Activated CD4-positive, alpha-beta T cell treated with anti-CD3 and anti-CD28 coated beads, Interleukin-2, amount 10 ng/mL, durations not matched to agents 24 days and 14 days (primary cell): ENCODE data around the gene RALGPS1. TPM values are rescaled to one million over a fixed set of nuclear protein-coding genes. Genes with fewer than 3 reads are reported as not detected.

Experiments
- DNase-seq: peaks from one replicate; pipeline ENCODE4 v3.0.0; 2022
- H3K27ac Mint-ChIP-seq: one replicate; pipeline ENCODE4 v1.8.0; 2022; ENCODE audit warnings: mild to moderate bottlenecking, mixed read lengths
- H3K27me3 Mint-ChIP-seq: one replicate; pipeline ENCODE4 v1.8.0; 2022; ENCODE audit warnings: mixed read lengths
- H3K36me3 Mint-ChIP-seq: one replicate; pipeline ENCODE4 v1.8.0; 2022; ENCODE audit warnings: low read depth, mild to moderate bottlenecking, mixed read lengths
- H3K4me1 Mint-ChIP-seq: one replicate; pipeline ENCODE4 v1.8.0; 2021; ENCODE audit warnings: mixed read lengths
- H3K4me3 Mint-ChIP-seq: one replicate; pipeline ENCODE4 v1.8.0; 2022; ENCODE audit warnings: mild to moderate bottlenecking, moderate library complexity, mixed read lengths
- H3K9me3 Mint-ChIP-seq: one replicate; pipeline ENCODE4 v1.8.0; 2021; ENCODE audit warnings: mixed read lengths
- intact Hi-C: fragments of 100-400 bp; cut with micrococcal nuclease; formaldehyde crosslinking; loops from one replicate; pipeline ENCODE4 v1.15.1; 2023
- total RNA-seq: library from RNA; stranded (reverse); gene quantifications from 2 replicates; pipeline ENCODE4 v1.2.3, GENCODE V29; 2022

Gene RALGPS1
- total RNA-seq, 1 donor from 2014 or later, result 2.0 TPM

DNA sequence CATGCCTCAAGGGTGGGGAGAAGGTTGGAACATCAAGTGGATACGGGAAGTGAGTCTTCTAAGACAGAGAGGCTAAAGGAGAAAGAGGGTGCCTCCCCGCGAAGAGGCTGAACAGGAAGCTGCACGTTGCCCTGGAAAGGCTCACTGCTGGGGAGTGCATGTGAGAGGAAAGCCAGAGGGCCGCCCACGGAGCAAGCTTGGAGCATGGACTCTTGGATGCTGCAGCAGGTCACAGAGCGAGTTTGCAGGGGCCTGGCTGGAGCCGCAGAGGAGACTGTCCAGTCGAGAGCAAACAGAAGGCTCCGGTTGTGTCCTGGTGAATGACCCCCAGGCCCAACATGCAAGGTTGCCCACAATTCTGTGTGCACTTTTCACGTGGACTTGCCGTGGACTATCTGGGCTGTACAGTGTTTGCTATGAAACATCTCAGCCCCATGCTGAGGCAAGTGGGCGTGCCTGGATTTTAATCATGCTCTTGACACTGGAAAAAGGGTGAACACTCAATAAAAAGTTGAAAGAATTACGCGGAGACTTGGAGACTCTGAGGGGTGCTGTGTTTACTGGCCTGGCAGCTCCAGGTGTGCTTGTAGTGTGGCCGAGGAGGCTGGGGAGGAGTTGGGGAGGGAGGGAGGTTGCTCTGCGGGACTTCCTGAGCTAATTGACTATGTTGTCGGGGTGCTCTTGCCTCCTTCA, 295.5 kb downstream of the RALGPS1 start:
- Mint-ChIP-seq H3K9me3 (no peaks in the 10 kb centered on the region), H3K36me3 (no peaks in the 10 kb centered on the region)
- intact Hi-C loops, result no loop called here

DNA sequence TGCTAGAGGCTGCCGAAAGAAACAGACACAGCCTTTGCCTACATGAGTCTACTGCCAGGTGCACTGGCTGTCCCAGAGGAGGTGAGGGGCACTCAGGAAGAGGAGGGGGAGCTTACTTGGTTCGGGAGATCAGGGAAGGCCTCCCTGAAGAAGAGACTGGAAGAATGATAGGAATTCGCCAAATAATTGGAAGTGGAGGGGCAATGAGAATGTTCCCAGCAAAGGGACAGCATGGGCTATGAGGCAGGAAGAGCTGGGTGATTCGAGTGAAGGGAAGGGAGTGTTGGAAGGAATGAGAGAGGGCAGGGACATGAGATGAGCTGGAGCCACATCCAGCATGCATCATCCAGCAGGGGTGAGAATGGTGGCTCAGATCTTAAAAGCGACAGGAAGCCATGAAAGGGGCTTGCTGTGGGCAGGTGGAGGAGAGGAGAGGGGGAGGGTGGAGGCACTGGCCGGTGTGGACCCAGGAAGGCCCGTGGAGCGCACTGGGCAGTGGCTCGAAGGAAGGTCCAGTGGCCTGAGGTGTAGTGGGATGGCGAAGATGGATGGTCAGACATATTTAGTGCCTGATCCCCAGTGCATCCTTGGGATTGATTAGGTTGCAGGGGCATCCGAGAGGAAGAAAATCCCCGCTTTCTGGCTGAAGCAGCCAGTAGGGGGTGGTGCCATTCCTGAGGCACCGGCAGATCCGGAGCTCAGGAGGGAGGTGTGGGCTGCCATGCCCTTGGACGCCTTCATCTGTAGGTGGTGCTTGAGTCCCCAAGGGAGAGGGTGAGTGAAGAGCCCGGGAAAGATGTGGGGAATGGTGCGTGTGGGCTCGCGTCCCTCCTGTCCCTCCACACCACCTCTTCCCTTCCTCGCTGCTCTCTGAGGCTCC, 296.5 kb downstream of the RALGPS1 start:
- Mint-ChIP-seq H3K36me3 (no peaks in the 10 kb centered on the region), H3K9me3 (no peaks in the 10 kb centered on the region), H3K4me1 (no peaks in the 10 kb centered on the region), H3K4me3 (no peak overlapping the region), H3K27ac (no peak overlapping the region), H3K27me3 (peaks cover 8% of the 10 kb centered on the region)
- intact Hi-C loops, result no loop called here
- no peak for DNase-seq

More for the DNA sequence above, 295.5 kb downstream of the RALGPS1 start:
- DNase-seq, result no peak
- Mint-ChIP-seq H3K27me3 (peaks cover 10% of the 10 kb centered on the region), H3K4me1 (no peaks in the 10 kb centered on the region), H3K27ac (no peak overlapping the region), H3K4me3 (no peak overlapping the region)

DNA sequence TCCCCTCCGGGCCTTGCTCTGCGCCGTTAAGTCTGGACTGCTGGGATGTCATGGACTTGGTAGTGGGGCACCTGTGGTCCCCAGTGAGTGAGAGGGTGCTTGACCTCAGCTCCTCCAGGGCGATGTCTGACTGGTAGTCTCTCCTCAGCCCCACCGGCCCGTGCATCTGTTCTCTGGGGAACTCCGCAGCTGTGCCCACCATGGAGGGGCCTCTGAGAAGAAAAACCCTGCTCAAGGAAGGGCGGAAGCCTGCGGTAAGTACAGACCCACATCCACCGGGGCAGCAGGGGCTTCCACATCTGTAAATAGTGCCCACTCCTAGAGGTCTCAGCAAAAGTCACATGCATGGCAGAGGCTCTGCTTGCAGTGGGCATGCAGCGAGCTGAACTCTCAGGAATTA, 297.4 kb downstream of the RALGPS1 start:
- Mint-ChIP-seq H3K36me3 (no peaks in the 10 kb centered on the region), H3K4me3 (no peak overlapping the region), H3K27me3 (peaks cover 15% of the 10 kb centered on the region), H3K27ac (no peak overlapping the region), H3K4me1 (no peaks in the 10 kb centered on the region), H3K9me3 (no peaks in the 10 kb centered on the region)
- DNase-seq, result no peak
- intact Hi-C loops, result no loop called here

DNA sequence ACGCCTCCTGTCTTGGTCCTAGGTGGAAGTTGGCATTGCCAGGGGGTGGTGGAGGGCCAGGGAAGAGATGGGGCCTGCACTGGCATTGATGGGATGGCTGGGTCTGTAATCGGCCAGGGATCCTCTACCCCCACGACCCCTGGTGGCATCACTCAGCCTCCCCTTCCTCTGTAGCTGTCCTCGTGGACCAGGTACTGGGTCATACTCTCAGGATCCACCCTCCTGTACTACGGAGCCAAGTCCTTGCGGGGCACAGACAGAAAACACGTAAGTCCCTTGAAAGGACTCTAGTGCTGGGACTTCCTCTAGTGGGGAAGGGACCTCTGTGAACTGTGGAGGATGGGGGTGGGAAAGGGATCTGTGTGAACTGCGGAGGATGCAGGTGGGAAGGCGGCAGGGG, 297.9 kb downstream of the RALGPS1 start:
- Mint-ChIP-seq H3K36me3 (no peaks in the 10 kb centered on the region), H3K9me3 (no peaks in the 10 kb centered on the region), H3K27me3 (peaks cover 17% of the 10 kb centered on the region), H3K27ac (no peak overlapping the region), H3K4me1 (no peaks in the 10 kb centered on the region), H3K4me3 (no peak overlapping the region)
- DNase-seq, result no peak
- intact Hi-C loops, result no loop called here

DNA sequence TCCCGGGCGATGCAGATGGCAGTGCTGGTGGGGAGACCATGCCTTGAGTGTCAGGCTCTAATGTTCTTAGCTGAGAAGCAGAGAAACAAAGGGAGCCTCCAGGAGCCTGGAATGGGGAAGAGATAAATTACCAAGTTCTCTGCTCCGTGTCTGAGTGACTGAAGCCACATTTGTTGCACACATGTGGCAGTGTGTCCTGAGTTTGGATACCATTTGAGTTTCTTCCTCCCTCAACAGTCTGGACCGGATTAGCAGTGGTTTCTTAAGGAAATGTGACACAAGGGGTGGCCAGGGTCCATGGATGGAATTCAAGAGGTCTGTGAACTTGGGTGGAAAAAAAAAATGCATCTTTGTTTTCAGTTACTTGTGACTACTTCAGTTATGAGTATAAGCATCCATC, 299.3 kb downstream of the RALGPS1 start:
- Mint-ChIP-seq H3K36me3 (no peaks in the 10 kb centered on the region), H3K27me3 (peaks cover 17% of the 10 kb centered on the region), H3K9me3 (no peaks in the 10 kb centered on the region), H3K4me3 (no peak overlapping the region), H3K4me1 (no peaks in the 10 kb centered on the region), H3K27ac (no peak overlapping the region)
- intact Hi-C loops, result loop anchor here (1.0 kb wide), 1 partner anchor 204 kb away; no protein-coding TSS in a partner anchor
- no peak for DNase-seq

DNA sequence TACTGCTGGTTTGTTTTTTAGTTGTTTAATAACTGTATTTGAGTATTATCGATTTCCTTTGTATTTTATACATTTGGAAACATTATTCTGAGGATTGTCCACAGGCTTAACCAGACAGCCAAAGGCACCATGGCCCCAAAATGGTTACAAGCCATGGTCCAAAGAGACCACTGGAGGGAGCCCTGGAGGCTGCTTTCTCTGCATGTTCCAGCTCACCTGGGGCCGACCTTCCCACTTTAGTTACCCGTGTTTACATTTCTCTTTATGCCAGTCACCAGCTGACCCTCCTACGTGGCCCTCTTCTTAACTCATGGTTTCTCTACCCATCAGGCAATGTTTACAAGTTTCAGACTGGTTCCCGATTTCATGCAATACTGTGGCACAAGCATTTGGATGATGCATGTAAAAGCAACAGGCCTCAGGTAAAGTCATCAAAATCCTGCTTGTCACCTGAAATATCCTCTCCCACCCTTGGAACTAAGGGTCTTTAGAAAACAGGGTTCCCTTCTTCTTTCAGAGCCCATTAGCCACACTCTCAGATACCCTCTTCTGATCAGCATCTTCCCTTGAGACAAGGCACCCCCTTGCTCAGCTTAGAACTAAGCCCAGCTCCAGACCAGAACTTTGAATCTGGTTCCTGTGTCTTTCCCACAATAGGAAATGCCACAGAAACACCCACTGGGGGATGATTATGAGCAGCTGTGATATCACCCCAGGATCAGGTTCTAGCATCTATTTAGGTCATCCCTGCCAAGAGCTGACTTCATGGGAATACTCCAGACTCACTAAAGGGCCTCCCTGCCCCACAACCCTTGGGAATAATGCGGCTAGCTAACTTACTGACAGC, 300.1 kb downstream of the RALGPS1 start:
- Mint-ChIP-seq H3K36me3 (no peaks in the 10 kb centered on the region), H3K9me3 (no peaks in the 10 kb centered on the region), H3K4me3 (no peak overlapping the region), H3K27me3 (peaks cover 17% of the 10 kb centered on the region), H3K27ac (no peak overlapping the region), H3K4me1 (no peaks in the 10 kb centered on the region)
- DNase-seq, result peak; percentile 89
- intact Hi-C loops, result loop anchor here (1.0 kb wide), 1 partner anchor 204 kb away; no protein-coding TSS in a partner anchor

DNA sequence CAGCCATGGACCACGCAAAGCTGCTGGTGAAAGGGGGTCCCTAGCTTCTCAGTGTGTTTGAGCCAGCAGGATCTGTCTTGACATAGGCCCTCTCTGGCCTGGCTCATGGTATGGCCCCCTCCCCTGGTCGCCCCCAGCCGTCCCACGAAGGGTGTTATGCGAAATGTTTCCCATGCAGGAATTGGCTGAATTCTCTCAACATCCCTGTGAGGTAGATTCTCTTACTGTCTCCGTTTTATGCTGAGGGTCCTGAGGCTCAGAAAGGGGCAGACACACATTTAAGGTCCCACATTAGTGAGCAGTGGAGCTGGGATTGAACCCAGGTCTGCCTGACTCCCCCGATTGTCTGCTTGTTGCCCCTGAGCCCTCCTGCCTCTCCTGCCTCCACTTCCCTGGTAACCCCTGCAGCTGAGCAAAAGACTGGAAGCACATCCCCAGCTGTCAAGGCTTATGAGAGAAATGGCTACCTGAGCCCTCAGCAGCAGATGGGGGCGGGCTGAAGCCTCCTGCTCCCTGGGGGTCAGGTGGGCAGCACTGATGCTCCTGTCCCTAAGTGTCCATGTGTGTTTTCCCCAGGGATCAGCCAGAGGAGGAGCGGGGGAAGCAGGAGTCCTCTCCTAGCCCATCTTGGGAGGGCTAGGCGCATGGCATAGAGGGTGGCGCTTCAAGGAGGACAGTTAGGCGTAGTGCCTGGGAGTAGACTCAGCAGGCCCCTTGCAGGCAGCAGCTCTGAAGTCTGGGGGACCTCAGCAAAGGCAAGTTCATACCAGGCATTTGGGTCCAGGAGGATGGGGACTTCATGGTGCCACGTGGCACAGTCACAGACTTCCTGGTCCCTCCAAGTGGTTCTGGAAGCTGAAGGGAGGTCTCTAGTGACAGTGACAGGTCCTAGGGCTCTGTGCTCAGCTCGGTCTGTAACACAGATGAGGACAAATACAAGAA, 301.0 kb downstream of the RALGPS1 start:
- Mint-ChIP-seq H3K27me3 (peaks cover 17% of the 10 kb centered on the region), H3K27ac (no peak overlapping the region), H3K9me3 (no peaks in the 10 kb centered on the region), H3K4me1 (no peaks in the 10 kb centered on the region), H3K4me3 (no peak overlapping the region), H3K36me3 (no peaks in the 10 kb centered on the region)
- intact Hi-C loops, result no loop called here
- no peak for DNase-seq

DNA sequence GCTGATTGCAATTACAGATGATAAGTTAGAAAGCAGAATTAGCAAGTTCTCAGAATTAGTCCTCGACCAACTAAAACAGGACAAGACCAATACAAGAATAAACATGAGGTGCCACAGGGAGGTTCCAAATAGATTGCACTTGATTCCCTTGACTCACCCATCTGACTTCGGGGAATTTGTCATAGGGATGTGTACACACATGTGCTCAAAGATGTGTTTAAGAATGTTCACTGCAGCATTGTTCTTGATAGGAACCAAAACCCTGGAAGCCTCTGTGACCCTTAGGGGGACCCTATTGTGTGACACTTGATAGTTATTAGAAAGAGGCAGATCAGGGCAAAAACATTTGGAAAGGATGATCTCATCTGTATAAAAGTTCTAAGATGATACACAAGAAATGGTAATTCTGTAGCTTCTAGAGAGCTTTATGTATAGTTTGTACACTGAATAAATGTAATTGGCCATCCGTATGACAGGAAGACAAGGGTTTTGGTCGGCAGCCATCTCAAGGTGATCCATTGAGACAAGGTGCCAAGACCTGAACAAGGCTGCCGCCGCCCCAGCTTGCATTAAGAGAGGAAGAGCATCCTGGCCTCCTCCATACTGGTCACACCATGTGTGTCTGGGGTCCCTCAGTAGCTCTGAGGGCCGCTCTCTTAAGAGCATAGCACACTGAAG, 301.8 kb downstream of the RALGPS1 start:
- intact Hi-C loops, result no loop called here
- H3K4me3 Mint-ChIP-seq, result no peak overlapping the region
- no peak for DNase-seq

DNA sequence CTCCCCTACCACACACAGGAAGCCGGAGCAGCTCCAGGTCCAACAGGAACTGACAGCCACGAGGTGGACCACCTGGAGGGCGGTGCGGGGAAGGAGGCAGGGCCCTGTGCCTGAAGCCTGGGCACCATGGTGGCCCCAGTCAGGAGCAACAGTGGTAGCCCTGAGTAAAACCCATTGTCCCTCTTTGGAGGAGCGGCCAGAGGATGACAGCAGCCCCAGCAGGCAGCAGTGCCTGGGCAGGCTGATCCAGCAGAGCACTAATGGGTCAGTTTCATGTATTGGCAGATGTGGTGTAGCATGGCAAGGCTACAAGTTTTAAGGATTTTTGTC, 302.3 kb downstream of the RALGPS1 start:
- intact Hi-C loops, result no loop called here
- Mint-ChIP-seq H3K4me3 (no peak overlapping the region), H3K4me1 (peaks cover under 1% of the 10 kb centered on the region), H3K9me3 (no peaks in the 10 kb centered on the region), H3K27ac (no peak overlapping the region), H3K27me3 (peaks cover 24% of the 10 kb centered on the region), H3K36me3 (no peaks in the 10 kb centered on the region)
- DNase-seq, result no peak

More for the DNA sequence above, 301.8 kb downstream of the RALGPS1 start:
- Mint-ChIP-seq H3K4me1 (no peaks in the 10 kb centered on the region), H3K36me3 (no peaks in the 10 kb centered on the region), H3K27me3 (peaks cover 23% of the 10 kb centered on the region), H3K9me3 (no peaks in the 10 kb centered on the region), H3K27ac (no peak overlapping the region)

DNA sequence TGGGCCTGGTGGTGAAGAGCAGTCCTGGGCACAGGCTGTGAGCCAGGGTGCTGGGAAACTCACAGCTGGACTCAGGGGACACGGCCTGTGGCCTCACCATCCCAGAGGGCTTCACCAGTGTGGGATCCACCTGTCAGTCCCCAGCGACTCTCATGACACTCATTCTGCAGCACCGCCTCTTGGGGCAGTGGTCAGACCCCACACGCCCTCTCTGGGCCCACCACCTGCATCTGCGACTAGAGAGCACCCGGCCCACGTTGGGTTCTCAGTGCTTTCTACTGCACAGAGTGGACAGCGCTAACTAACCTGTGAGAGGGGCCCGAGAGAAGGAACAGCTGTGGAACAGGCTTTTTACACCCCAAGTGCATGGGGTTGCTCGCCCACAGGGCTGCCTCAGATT, 304.2 kb downstream of the RALGPS1 start:
- Mint-ChIP-seq H3K4me1 (peaks cover 5% of the 10 kb centered on the region), H3K9me3 (no peaks in the 10 kb centered on the region), H3K36me3 (no peaks in the 10 kb centered on the region), H3K27ac (no peak overlapping the region), H3K27me3 (peaks cover 37% of the 10 kb centered on the region), H3K4me3 (no peak overlapping the region)
- intact Hi-C loops, result no loop called here
- DNase-seq, result no peak

DNA sequence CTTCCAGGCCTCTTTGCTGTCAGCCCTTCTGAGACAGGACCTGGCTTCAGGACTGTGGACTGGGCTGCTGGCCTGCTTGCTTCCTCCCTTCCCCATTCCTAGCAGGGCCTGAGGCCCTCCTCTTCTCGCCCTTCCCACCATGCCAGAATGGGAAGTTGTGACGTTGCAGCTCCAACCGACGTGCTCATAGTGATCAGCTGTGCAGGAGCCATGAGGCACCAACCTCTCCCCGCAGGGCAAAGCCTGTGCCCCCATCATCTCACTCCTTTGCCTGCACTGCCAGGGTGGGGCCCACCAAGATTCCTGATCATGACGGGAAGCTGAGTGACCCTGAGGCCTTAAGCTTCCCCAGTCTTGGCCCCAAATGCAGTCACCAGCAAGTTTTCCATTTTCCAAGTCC, 304.9 kb downstream of the RALGPS1 start:
- Mint-ChIP-seq H3K36me3 (peaks cover 1% of the 10 kb centered on the region), H3K9me3 (no peaks in the 10 kb centered on the region), H3K27me3 (peaks cover 38% of the 10 kb centered on the region), H3K27ac (no peak overlapping the region), H3K4me1 (peaks cover 9% of the 10 kb centered on the region), H3K4me3 (no peak overlapping the region)
- intact Hi-C loops, result no loop called here
- no peak for DNase-seq

DNA sequence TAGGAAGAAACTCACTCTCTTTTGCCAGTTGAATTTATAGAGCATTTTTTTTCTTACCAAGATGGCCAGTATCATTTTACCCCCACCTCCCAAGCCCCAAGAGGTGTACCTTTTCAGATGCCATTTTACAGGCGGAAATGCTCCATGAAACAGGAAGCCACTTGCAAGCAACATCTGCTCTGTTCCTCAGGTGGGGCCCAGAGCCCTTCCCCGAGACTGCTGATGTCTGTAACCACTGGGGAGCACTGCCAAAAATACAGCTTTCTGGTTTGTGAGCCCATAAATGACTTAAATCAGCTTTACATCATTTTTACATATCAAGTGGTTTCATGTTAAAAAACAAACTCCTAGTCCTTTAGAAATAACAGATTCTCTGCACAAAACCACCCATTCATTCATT, 307.1 kb downstream of the RALGPS1 start:
- Mint-ChIP-seq H3K4me1 (peaks cover 19% of the 10 kb centered on the region), H3K27ac (no peak overlapping the region), H3K36me3 (peaks cover 2% of the 10 kb centered on the region), H3K27me3 (peaks cover 41% of the 10 kb centered on the region), H3K9me3 (no peaks in the 10 kb centered on the region), H3K4me3 (no peak overlapping the region)
- DNase-seq, result no peak
- intact Hi-C loops, result no loop called here
